Renal pelvis (tissue), 4 donors: ENCODE measurements around the gene RAB11A. TPM values are rescaled to one million over a fixed set of nuclear protein-coding genes. Genes with fewer than 3 reads are reported as not detected.

Experiments used
- DNase-seq: peaks from one replicate; pipeline ENCODE4 v3.0.0-alpha.2; 2013
- polyA plus RNA-seq, 3 donors: library from polyadenylated mRNA; unstranded; fragments of 120-200 nt; gene quantifications; one replicate each; pipeline ENCODE4 v1.2.1, GENCODE V29; 2013; ENCODE audit not compliant: insufficient read length in 3 of 3

The RAB11A gene
- polyA plus RNA-seq, 3 donors: 226 to 285 (median 254) TPM

- no peak for DNase-seq
These were observed 45.1 kb downstream of the RAB11A start for GRCh38 chr15:65914386-65914785.

- no peak for DNase-seq
These were observed 46.0 kb downstream of the RAB11A start for GRCh38 chr15:65914981-65915925.

GRCh38 chr15:65916041-65916663, 46.9 kb downstream of the RAB11A start:
- DNase-seq: no peak

- DNase-seq: peak; percentile 69
These were observed 47.5 kb downstream of the RAB11A start for GRCh38 chr15:65916664-65917406.

- no peak for DNase-seq
These were observed 48.1 kb downstream of the RAB11A start for GRCh38 chr15:65917407-65917756.

- no peak for DNase-seq
These were observed 48.6 kb downstream of the RAB11A start for GRCh38 chr15:65917936-65918335.

- DNase-seq: no peak
These were observed 49.1 kb downstream of the RAB11A start for GRCh38 chr15:65918357-65918920.

- DNase-seq: no peak
These were observed 49.7 kb downstream of the RAB11A start for GRCh38 chr15:65918945-65919344.

- DNase-seq: no peak
These were observed 50.1 kb downstream of the RAB11A start for GRCh38 chr15:65919353-65919752.

- no peak for DNase-seq
These were observed 50.8 kb downstream of the RAB11A start for GRCh38 chr15:65920121-65920520.

GRCh38 chr15:65920825-65921309, 51.6 kb downstream of the RAB11A start:
- no peak for DNase-seq

- DNase-seq: no peak
These were observed 52.5 kb downstream of the RAB11A start for GRCh38 chr15:65921780-65922179.

- no peak for DNase-seq
These were observed 53.3 kb downstream of the RAB11A start for GRCh38 chr15:65922621-65923020.

GRCh38 chr15:65923264-65923663, 54.0 kb downstream of the RAB11A start:
- no peak for DNase-seq

- no peak for DNase-seq
These were observed 54.7 kb downstream of the RAB11A start for GRCh38 chr15:65924004-65924403.

- no peak for DNase-seq
These were observed 56.0 kb downstream of the RAB11A start for GRCh38 chr15:65925338-65925737.

- no peak for DNase-seq
These were observed 57.2 kb downstream of the RAB11A start for GRCh38 chr15:65926459-65926858.

- no peak for DNase-seq
These were observed 57.6 kb downstream of the RAB11A start for GRCh38 chr15:65926899-65927298.

- DNase-seq: no peak
These were observed 58.3 kb downstream of the RAB11A start for GRCh38 chr15:65927545-65927944.

GRCh38 chr15:65929573-65929972, 60.3 kb downstream of the RAB11A start:
- no peak for DNase-seq

GRCh38 chr15:65930134-65930533, 60.8 kb downstream of the RAB11A start:
- no peak for DNase-seq

- DNase-seq: no peak
These were observed 61.9 kb downstream of the RAB11A start for GRCh38 chr15:65931221-65931620.
